Inflammatory macrophage (primary cell): ENCODE results near the gene BACH2.
"Not testable (repeated sequence)": the region's sequence is repeated elsewhere in the genome, so short reads cannot be mapped to it uniquely, and the experiment has no call there.

ENCODE experiments used
- DNase-seq, 2 donors: peaks; one replicate each; pipeline ENCODE4 v3.0.0-alpha.2; 2020 to 2022

The BACH2 gene

DNA sequence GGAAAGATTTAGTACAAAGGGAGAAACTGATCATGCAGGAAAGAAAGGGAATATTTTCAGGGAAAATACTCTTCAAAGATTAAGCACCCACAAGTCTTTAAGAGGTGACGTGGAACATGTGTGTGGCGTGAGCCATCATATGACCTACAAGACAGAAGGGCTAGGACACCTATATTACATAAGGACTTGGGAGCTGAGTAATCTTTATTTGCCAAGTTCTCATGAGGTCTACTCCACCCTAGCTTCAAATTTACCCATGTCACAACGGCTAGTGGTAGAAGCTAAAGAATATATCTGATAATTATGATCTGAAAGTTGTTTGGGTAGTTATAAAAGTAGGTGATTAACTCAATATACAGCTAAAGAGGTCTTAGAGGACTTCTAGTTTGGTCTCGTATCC, 234.6 kb downstream of the BACH2 start:
- DNase-seq = no peak

- not testable (repeated sequence) for DNase-seq
Observed at GRCh38 chr6:90059178-90059577, 237.5 kb downstream of the BACH2 start.

GRCh38 chr6:90055924-90056323, 240.7 kb downstream of the BACH2 start:
- DNase-seq = not testable (repeated sequence)

- not testable (repeated sequence) for DNase-seq
Observed at GRCh38 chr6:90054193-90054592, 242.4 kb downstream of the BACH2 start.

- no peak for DNase-seq
Observed at GRCh38 chr6:90053614-90054013, 243.0 kb downstream of the BACH2 start.

DNA sequence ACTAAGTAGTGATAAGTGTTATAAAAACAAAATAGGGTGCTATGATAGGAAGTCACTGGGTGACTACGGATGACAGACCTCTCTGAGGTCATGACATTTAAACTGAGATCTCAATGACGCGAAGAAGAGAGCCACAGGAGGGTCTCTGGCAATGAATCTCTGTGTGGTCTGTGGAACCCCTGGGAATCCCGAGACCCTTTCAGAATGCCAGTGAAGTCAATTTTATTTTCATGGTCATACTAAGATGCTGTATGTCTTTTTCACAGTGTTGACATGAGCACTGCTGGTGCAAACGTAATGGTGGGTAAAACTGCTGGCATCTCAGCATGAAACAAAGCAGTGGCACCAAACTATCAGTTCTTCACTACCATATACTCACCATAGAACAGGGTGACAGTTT, 247.3 kb downstream of the BACH2 start:
- DNase-seq = no peak

DNA sequence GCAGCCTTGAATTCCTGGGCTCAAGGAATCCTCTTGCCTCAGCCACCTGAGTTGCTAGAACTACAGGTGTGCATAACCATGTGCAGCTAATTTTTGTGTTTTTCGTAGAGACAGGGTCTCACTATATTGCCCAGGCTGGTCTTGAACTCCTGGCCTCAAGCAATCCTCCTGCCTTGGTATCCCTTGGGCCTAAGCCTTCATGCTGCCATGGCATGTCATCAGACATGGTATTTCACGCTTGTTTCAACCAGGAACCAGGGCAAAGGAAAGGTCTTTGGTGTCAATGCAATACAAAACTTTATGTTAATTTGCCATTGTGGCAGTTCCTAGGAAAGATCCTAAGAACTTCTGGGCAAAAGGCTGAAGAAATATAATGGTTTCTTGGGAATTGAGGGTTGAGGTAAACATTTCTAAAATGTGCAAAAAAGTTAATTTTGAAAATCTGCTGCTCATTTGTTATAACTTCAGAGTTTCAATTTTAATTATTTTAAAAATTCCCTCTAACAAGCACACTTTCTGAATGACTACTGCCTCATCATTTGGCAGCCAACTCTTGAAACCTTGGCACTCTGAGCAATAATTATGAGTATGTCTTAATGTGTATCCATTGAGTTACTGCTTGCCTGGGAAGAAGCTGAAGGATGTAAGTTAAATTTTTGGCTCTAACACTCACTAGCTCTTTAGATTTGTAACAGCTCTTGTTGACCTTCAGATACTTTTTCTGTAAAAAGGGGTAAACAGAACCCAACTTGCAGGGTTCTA, 248.3 kb downstream of the BACH2 start:
- no peak for DNase-seq

DNA sequence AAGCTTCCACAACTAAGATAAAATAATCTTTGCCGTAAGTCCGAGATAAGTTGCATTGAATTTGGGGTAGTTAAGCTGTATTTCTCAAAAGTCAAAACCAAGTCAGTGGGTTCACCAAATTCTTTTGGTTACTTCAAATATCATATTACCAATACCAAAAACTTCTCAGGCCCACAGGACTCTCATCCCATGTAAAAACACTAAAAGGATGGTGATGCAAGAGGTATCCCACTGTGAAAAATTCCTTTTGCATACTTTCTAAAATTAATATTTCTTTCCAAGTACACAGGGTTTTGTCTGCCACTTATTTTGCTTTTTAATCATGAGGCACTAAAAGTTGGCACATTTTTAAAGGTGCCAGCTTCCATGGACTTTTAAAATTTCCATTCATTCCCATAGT, 251.1 kb downstream of the BACH2 start:
- DNase-seq = no peak

DNA sequence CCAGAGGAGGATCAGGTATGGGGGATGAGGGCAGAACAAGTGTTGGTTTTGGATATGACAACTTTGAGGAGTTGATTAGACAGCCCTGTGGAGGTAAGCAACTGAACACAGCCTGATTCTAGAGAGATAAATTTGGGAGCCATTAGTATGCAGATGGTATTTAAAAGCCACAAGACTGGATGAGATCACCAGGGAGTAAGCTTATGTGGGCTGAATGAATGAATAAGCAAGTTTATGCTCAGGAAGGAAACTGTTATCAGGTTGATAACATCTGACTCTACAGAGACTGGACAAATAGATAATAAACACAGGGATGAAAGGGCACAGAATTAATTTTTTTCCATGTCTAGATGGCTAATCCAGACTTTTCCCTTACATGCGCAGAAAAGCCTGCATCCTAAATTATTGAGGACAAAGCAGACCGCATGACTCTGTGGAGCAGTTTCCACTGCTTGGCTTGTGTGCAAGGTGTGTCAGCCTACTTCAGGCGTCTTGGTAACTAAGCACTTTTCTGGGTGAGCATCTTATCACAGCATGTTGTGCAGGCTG, 251.7 kb downstream of the BACH2 start:
- peak in 1 of 2 donors; percentile 18 for DNase-seq

DNA sequence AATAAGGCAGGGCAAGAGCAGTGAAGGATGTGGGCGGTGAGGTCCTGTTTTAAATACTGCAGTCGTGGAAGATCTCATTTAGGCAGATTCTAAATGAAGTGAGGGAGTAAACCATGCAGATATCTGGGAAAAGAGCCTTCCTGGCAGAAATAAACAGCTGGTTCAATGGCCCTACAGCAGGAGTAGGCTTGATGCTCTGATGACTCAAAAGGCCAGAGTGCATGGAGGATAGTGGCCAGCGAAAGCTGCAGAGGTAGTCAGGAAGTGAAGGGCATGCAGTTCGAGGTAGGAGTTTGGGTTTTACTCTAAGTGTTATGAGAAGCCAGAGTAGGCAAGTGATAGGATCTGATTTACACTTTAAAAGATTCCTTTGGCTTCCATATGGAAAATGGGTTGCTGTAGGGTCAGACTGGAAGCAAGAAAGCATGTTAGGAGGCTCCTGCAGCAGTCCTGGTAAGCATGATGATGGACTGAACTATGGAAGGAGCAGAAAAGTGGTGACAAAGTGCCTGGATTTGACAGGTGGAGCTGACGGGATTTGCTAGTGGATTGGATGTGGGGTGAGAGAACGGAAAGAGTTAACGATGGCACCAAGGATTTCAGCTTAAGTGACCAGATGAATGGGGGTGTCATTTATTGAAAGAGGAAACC, 252.3 kb downstream of the BACH2 start:
- no peak for DNase-seq

DNA sequence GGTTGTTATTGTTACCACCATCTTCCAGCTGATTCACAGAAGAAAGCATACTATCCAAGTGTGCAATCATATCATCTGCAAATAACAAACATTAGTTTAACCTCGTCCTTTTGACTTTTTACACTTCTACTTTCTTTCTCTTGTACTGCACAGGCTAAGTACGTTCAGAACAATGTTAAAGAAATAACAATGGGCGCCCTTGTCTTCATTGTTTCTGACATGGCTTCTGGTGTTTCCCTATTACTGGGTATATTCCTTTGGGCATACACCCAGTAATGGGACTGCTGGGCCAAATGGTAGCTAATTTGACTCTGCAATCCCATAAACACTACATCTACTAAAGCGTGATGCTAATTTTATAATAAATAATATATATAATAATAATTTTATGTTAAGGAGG, 255.7 kb downstream of the BACH2 start:
- DNase-seq = no peak

GRCh38 chr6:90039911-90040310, 256.7 kb downstream of the BACH2 start:
- no peak for DNase-seq

DNA sequence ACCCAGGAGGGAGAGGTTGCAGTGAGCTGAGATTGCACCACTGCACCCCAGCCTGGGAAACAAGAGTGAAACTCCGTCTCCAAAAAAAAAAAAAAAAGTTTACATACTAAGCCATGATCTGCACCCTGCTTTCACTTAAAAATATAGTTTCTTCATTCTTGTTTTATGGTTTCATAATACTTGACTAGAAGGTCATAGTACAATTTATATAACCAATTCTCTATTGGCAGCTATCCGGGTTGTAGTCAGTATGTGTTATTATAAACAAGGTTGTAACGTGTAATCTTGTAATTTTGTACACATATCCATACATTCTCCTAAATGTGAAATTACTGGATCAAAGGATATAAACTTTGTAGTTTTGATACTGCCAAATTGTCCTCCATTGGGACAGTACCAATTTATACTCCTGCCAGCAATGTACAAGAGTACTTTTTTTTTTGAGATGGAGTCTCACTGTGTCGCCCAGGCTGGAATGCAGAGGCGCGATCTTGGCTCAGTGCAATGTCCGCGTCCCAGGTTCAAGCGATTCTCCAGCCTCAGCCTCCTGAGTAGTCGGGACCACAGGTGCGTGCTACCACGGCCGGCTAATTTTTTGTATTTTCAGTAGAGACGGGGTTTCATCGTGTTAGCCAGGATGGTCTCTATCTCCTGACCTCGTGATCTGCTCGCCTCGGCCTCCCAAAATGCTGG, 257.5 kb downstream of the BACH2 start:
- no peak for DNase-seq

GRCh38 chr6:90036963-90037362, 259.7 kb downstream of the BACH2 start:
- DNase-seq = no peak

DNA sequence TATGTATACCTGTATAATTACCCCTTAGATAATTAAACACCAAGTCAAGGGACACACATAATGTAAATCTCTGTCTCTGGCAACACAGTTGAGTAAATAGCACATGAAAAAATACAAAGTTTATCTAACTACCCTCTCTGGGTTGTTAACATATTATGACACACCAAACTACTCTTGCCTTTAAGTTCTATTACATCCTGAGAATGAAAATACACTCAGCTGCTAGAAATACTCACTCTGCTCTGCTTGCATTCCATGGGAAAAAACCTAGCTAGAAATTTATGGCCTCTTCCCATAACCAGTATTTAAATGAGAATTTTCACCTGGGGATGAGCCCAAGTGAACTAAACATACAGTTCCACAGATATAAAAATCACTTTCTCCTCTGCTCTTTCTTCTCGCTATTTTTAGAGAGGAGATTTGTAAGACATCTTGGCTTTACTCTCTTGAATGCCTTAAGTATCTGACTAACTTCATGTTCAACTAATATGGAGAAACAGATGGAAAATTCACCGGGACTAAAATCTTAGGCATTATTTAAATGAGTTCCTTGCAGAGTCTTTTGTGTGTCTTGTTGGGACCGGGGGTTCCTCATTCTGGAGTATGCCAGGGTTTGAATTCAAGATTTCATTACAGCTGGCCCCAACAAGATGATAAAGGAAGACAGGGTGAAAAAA, 261.5 kb downstream of the BACH2 start:
- no peak for DNase-seq

GRCh38 chr6:90033746-90034271, 262.8 kb downstream of the BACH2 start:
- no peak for DNase-seq

DNA sequence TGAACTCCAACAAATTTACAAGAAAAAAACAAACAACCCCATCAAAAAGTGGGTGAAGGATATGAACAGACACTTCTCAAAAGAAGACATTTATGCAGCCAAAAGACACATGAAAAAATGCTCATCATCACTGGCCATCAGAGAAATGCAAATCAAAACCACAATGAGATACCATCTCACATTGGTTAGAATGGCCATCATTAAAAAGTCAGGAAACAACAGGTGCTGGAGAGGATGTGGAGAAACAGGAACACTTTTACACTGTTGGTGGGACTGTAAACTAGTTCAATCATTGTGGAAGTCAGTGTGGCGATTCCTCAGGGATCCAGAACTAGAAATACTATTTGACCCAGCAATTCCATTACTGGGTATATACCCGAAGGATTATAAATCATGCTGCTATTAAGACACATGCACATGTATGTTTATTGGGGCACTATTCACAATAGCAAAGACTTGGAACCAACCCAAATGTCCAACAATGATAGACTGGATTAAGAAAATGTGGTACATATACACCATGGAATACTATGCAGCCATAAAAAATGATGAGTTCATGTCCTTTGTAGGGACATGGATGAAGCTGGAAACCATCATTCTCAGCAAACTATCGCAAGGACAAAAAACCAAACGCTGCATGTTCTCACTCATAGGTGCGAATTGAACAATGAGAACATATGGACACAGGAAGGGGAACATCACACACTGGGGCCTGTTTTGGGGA, 264.0 kb downstream of the BACH2 start:
- DNase-seq = not testable (repeated sequence)

GRCh38 chr6:90028995-90029635, 267.5 kb downstream of the BACH2 start:
- DNase-seq = no peak

DNA sequence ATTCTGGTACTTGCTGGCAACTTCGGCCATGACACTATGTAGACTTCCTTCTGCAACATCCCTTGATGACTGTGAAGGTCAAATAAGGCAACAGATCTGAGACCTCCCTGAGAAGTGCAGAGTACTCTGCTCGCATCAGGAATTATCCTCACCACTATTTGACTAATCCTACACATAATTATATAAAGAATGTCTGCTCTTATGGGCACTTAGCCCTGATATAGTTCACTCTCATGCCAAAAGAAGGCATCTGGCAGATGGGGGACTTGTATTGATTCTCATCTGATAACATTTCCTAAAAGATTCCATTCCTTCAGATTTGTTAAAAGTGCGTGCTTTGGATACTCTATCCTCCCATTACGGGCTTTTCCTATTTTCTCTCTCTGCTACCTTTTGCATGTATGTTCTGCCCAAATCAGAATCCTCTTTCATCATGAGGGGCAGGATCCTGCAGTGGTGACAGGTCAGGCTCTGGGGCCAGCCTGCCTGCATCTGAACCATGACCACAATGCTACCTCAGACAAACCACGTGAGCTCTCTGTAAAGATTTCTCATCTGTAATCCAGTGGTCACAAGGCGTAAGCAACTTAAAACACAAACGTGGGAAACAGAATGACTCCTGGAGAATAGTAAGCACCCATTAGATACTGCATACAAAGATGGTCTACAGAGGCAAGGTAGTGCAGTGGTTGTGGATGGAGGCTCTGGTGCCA, 268.4 kb downstream of the BACH2 start:
- DNase-seq = no peak

GRCh38 chr6:90026216-90026615, 270.4 kb downstream of the BACH2 start:
- DNase-seq = no peak
